Adrenal gland (tissue), 12 donors: Measurements from ENCODE around the gene SLC38A5. TPM values are rescaled to one million over a fixed set of nuclear protein-coding genes. Genes with fewer than 3 reads are reported as not detected.

Experiments used
- DNase-seq, 7 donors: peaks; one replicate each; pipeline ENCODE4 v3.0.0-alpha.2; 2019 to 2020
- H3K27ac ChIP-seq, 5 donors: fragments of 200-600 bp; sonication (generic) in 4 of 5; 1 replicate in 3 of 5; 2 replicates in 2 of 5; pipeline versions ENCODE4 v1.5.1 to v1.8.0; 2016 to 2020; ENCODE audit warnings: mild to moderate bottlenecking in 1 of 5
- H3K27me3 ChIP-seq: fragments of 200-600 bp; 2 replicates; pipeline ENCODE4 v1.8.0; 2021
- H3K36me3 ChIP-seq, 2 donors: fragments of 200-600 bp; replicated peaks in 1 of 2; 1 replicate in 1 of 2; 2 replicates in 1 of 2; pipeline versions ENCODE4 v1.5.1 to v1.8.0; 2018 to 2022
- H3K4me1 ChIP-seq, 2 donors: fragments of 200-600 bp; replicated peaks in 1 of 2; 1 replicate in 1 of 2; 2 replicates in 1 of 2; pipeline versions ENCODE4 v1.5.1 to v1.8.0; 2018 to 2021
- H3K4me3 ChIP-seq, 4 donors: fragments of 200-600 bp; sonication (generic) in 3 of 4; one replicate each; pipeline ENCODE4 v1.5.1; 2016 to 2018
- H3K9me3 ChIP-seq, 3 donors: fragments of 200-600 bp; sonication (generic) in 1 of 3; replicated peaks in 1 of 3; 1 replicate in 2 of 3; 2 replicates in 1 of 3; pipeline versions ENCODE4 v1.5.1 to v1.8.0; 2016 to 2021
- CTCF ChIP-seq, 6 experiments: fragments of 450-650 bp in 4 of 6; fragments of 200-600 bp in 2 of 6; sonication (generic) in 1 of 6; IDR thresholded peaks; 1 replicate in 5 of 6; 2 replicates in 1 of 6; pipeline versions ENCODE4 v1.5.1 to v1.8.0; 2016 to 2021; ENCODE audit warnings: antibody characterized with exemption in 6 of 6, mild to moderate bottlenecking in 2 of 6, moderate library complexity in 1 of 6
- POLR2A ChIP-seq, 2 donors: fragments of 450-650 bp; IDR thresholded peaks; one replicate each; pipeline ENCODE4 v1.6.1; 2017; ENCODE audit warnings: antibody characterized with exemption in 2 of 2, mild to moderate bottlenecking in 2 of 2, moderate library complexity in 1 of 2
- WGBS, 4 donors: extraction: QIAGEN DNeasy Blood & Tissue Kit in 2 of 4; methylation state at CpG; one replicate each; pipeline versions ENCODE4 v1.1.5 to v1.1.7; 2013 to 2017; 5-methylcytosine and 5-hydroxymethylcytosine counted together
- intact Hi-C, 2 donors: fragments of 100-400 bp; cut with DNase I; formaldehyde crosslinking; loops; one replicate each; pipeline versions ENCODE4 v1.14.1 to v1.15.0; 2022 to 2023
- polyA plus RNA-seq, 3 donors: library from polyadenylated mRNA; stranded (reverse); fragments of 200-250 nt in 2 of 3; fragments of 350-450 nt in 1 of 3; fragmentation: Illumina TruSeq in 1 of 3; extraction: RNeasy Lipid Tissue Mini Kit (QIAGEN cat#74804) in 1 of 3; gene quantifications; one replicate each; pipeline ENCODE4 v1.2.3, GENCODE V29; 2013 to 2014
- total RNA-seq, 9 donors: library from RNA; depleted of rRNA in 4 of 9; stranded (reverse); fragments of >200 nt in 4 of 9; fragments of 120-200 nt in 1 of 9; fragmentation: NEBNext Ultra II Directional in 1 of 9; extraction: Animal tissue kit (Norgen Biotek cat#: 25700) in 1 of 9; gene quantifications; one replicate each; pipeline versions ENCODE4 v1.1.0 to v1.2.4, GENCODE V29; 2013 to 2023
- donor health status: healthy with polysubstance abuse.
- donor health status: Bipolar disorder and iron deficiency.
- donor health status: DM: yes; HTN: yes; CAD: no.
- donor health status: DM: no; HTN: no; CAD: no.
- donor health status: DM: no; HTN: no; CAD: no.
- donor health status: DM: yes; HTN: yes; CAD: no.

The SLC38A5 gene
- total and polyA plus RNA-seq, 12 donors, result 0.11 to 6.6 (median 4.6) TPM

- TF ChIP-seq POLR2A (IDR thresholded peaks at IDR 0.05) (no peak), CTCF (IDR thresholded peaks at IDR 0.05) (no peak)
- intact Hi-C loops, result no loop called here
- Histone ChIP-seq H3K4me3 (no peak overlapping the region), H3K4me1 (no peaks in the 10 kb centered on the region), H3K36me3 (peaks cover 0 to 11% of the 10 kb centered on the region in 2 donors), H3K27ac (no peak overlapping the region), H3K27me3 (no peaks in the 10 kb centered on the region), H3K9me3 (no peaks in the 10 kb centered on the region)
- WGBS, 4 donors, result 88 to 93% (median 93%) methylated on average over 3 of the region's 3 CpGs
- no peak for DNase-seq
Measured at GRCh38 chrX:48480583-48480982, 10.5 kb upstream of the SLC38A5 start.

- no peak for TF ChIP-seq CTCF (IDR thresholded peaks at IDR 0.05)
- TF ChIP-seq POLR2A (IDR thresholded peaks at IDR 0.05), result no peak
Measured at GRCh38 chrX:48480142-48480541, 10.1 kb upstream of the SLC38A5 start.

GRCh38 chrX:48478806-48479205 is 8.7 kb upstream of the SLC38A5 start:
- Histone ChIP-seq H3K36me3 (peaks cover 0 to 11% of the 10 kb centered on the region in 2 donors), H3K4me3 (no peak overlapping the region), H3K27ac (no peak overlapping the region), H3K27me3 (no peaks in the 10 kb centered on the region), H3K4me1 (no peaks in the 10 kb centered on the region), H3K9me3 (no peaks in the 10 kb centered on the region)
- WGBS, 4 donors, result 73 to 100% (median 89%) methylated on average over 3 to 5 of the region's 5 CpGs
- DNase-seq, result no peak
- TF ChIP-seq POLR2A (IDR thresholded peaks at IDR 0.05) (no peak), CTCF (IDR thresholded peaks at IDR 0.05) (no peak)
- intact Hi-C loops, result no loop called here

More at GRCh38 chrX:48480142-48480541, 10.1 kb upstream of the SLC38A5 start:
- intact Hi-C loops, result no loop called here
- H3K4me1 ChIP-seq, result no peaks in the 10 kb centered on the region
- no peaks in the 10 kb centered on the region for H3K27me3 ChIP-seq
- peaks cover 0 to 11% of the 10 kb centered on the region in 2 donors for H3K36me3 ChIP-seq
- H3K9me3 ChIP-seq, result no peaks in the 10 kb centered on the region
- no peak for DNase-seq
- H3K4me3 ChIP-seq, result no peak overlapping the region
- H3K27ac ChIP-seq, result no peak overlapping the region
- 83 to 98% (median 93%) methylated on average over 3 of the region's 3 CpGs for WGBS, 4 donors

GRCh38 chrX:48477960-48478755 is 8.1 kb upstream of the SLC38A5 start:
- intact Hi-C loops, result no loop called here

More at GRCh38 chrX:48477960-48478755, 8.1 kb upstream of the SLC38A5 start:
- H3K4me1 ChIP-seq, result no peaks in the 10 kb centered on the region
- TF ChIP-seq POLR2A (IDR thresholded peaks at IDR 0.05) (no peak), CTCF (IDR thresholded peaks at IDR 0.05) (no peak)
- WGBS, 4 donors, result 89 to 96% (median 93%) methylated on average over 14 to 19 of the region's 19 CpGs
- no peak for DNase-seq
- no peaks in the 10 kb centered on the region for H3K9me3 ChIP-seq
- H3K27me3 ChIP-seq, result no peaks in the 10 kb centered on the region
- peaks cover 0 to 11% of the 10 kb centered on the region in 2 donors for H3K36me3 ChIP-seq
- H3K4me3 ChIP-seq, result no peak overlapping the region
- H3K27ac ChIP-seq, result no peak overlapping the region
